RWPE2 (cell line): ENCODE results near the gene LCLAT1.

Source experiments
- ATAC-seq: fragments of 200-7000 bp; cut with Tn5 transposase; 3 replicates; pipeline ENCODE4 v1.9.1; 2021; ENCODE audit warnings: low read depth
- DNase-seq: peaks from one replicate; pipeline ENCODE4 v3.0.0-alpha.2; 2020; ENCODE audit warnings: low spot score
- H3K27ac ChIP-seq: fragments of 450-650 bp; 2 replicates; pipeline ENCODE4 v1.5.1; 2017; ENCODE audit warnings: mild to moderate bottlenecking; ENCODE audit not compliant: poor library complexity, severe bottlenecking
- H3K27me3 ChIP-seq: fragments of 250-450 bp; sonication (Bioruptor Pico); 2 replicates; pipeline ENCODE4 v1.5.1; 2021; ENCODE audit warnings: mild to moderate bottlenecking, moderate library complexity; ENCODE audit not compliant: insufficient read depth, poor library complexity, severe bottlenecking
- H3K36me3 ChIP-seq: fragments of 250-450 bp; sonication (Bioruptor Pico); 2 replicates; pipeline ENCODE4 v1.5.1; 2020; ENCODE audit warnings: low read depth, mild to moderate bottlenecking, moderate library complexity
- H3K4me1 ChIP-seq: fragments of 250-450 bp; sonication (Bioruptor Pico); 2 replicates; pipeline ENCODE4 v1.5.1; 2021; ENCODE audit warnings: mild to moderate bottlenecking, moderate library complexity; ENCODE audit not compliant: insufficient read depth, poor library complexity, severe bottlenecking
- H3K4me3 ChIP-seq: fragments of 250-450 bp; sonication (Bioruptor Pico); 2 replicates; pipeline ENCODE4 v1.5.1; 2021; ENCODE audit warnings: mild to moderate bottlenecking, moderate library complexity; ENCODE audit not compliant: severe bottlenecking
- H3K9me3 ChIP-seq: fragments of 250-450 bp; sonication (Bioruptor Pico); 2 replicates; pipeline ENCODE4 v1.5.1; 2021; ENCODE audit warnings: mild to moderate bottlenecking, moderate library complexity; ENCODE audit not compliant: severe bottlenecking
- TF ChIP-seq, protein P1 (sequence below): fragments of 450-650 bp; IDR thresholded peaks from one replicate; pipeline ENCODE4 v1.5.1; 2017; ENCODE audit warnings: mild to moderate bottlenecking, moderate library complexity; ENCODE audit not compliant: poor library complexity, severe bottlenecking

Gene LCLAT1

DNA sequence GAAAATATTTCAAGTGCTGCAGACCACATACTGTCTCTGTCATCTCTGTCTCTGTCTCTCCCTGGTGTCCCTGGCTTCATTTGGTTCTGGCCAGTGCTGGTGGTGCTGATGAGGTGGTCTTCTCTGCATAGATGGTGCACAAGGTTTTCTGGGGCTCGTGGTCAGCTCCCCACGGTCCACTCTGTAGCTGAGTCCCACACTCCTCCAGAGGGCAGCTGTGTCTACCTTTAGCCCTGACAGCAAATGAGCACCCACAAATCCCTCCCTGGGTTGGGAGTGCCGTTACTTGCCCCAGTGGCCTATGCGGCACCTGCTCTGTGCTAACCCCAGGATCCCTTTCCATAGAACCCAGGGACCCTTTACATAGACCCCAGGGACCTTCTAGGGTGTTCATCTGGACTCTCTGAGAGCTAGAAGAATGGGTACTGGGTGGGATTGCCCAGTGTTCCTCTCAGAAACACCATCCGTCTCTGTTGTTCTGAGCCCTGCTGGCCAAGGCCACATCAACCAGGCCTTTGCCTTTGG is 230.9 kb downstream of the LCLAT1 start:
- TF ChIP-seq, protein P1, sequence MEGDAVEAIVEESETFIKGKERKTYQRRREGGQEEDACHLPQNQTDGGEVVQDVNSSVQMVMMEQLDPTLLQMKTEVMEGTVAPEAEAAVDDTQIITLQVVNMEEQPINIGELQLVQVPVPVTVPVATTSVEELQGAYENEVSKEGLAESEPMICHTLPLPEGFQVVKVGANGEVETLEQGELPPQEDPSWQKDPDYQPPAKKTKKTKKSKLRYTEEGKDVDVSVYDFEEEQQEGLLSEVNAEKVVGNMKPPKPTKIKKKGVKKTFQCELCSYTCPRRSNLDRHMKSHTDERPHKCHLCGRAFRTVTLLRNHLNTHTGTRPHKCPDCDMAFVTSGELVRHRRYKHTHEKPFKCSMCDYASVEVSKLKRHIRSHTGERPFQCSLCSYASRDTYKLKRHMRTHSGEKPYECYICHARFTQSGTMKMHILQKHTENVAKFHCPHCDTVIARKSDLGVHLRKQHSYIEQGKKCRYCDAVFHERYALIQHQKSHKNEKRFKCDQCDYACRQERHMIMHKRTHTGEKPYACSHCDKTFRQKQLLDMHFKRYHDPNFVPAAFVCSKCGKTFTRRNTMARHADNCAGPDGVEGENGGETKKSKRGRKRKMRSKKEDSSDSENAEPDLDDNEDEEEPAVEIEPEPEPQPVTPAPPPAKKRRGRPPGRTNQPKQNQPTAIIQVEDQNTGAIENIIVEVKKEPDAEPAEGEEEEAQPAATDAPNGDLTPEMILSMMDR = no peak
- no peaks in the 10 kb centered on the region for H3K27me3 ChIP-seq
- DNase-seq = no peak
- no peak for ATAC-seq
- H3K4me1 ChIP-seq = no peaks in the 10 kb centered on the region
- no peaks in the 10 kb centered on the region for H3K36me3 ChIP-seq
- H3K27ac ChIP-seq = no peak overlapping the region
- no peak overlapping the region for H3K4me3 ChIP-seq
- no peaks in the 10 kb centered on the region for H3K9me3 ChIP-seq

DNA sequence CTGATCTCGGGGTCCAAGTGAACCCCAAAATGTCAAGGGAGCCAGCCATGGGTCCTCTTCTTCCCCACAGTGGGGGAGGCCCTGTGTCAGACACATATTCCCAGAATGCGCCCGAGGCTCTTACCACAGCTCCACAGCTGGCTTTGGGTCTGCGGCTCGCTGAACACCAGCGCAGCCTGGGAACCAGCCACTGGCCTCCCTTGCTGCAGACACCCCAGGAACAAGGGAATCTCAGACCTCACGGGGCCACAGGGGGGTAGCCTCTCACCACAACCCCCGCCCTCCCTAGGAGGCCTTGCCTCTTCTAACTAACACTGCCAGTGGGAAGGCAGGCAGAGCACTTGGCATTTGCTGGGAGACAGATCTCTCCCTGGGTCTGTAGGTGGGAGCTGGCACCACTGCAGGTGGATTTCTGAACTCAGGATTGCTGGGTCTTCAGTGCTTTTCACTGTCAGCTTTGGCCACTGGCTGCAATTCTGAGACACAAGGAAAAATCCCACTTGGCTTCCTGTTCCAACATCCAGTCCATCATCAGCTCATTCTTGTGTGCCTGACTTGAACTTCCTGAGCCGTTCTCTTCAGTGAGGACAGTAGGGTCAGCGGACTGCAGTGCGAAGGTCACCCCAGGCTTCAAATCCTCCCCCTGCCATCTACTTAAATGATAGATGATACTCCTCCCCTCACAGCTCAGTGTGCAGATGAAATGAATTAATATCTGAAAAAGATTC is 231.5 kb downstream of the LCLAT1 start:
- Histone ChIP-seq H3K36me3 (no peaks in the 10 kb centered on the region), H3K27me3 (no peaks in the 10 kb centered on the region), H3K4me3 (no peak overlapping the region), H3K27ac (no peak overlapping the region), H3K9me3 (no peaks in the 10 kb centered on the region), H3K4me1 (no peaks in the 10 kb centered on the region)
- DNase-seq (no peak), ATAC-seq (no peak)
- TF ChIP-seq, protein P1 = no peak

DNA sequence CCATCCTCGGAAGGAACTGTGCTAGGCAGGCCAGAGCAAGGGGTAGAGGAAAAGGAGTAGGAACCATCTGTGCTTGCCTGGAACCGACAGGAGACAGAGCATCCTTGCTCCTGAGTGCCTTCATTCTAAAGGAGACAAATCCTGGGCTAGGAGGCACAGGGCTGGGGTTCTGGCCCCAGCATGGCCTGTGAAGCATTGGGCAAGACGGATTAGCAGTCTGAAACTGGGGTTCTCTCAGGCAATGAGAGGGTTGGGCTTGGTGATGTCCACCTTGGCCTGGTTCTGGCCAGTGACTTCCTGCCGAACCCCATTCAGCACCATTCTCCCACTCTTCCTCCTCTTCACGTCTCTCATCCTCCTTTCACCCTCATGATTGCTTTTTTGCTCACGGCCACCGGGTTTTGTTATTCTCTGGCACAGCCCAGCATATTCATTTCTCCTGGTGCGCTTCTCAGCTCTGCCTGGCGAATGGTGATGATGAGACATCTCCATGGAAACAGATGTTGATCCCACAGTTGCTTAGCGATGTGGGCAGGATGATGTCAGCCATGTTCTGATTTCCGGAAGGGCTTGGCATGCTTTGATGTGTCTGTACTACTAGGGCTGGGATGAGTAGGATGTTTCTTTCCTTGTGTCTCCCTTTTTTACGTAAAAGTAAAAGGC is 232.5 kb downstream of the LCLAT1 start:
- H3K27ac ChIP-seq = no peak overlapping the region
- DNase-seq (no peak), ATAC-seq (no peak)
- H3K4me3 ChIP-seq = no peak overlapping the region
- no peaks in the 10 kb centered on the region for H3K27me3 ChIP-seq
- H3K36me3 ChIP-seq = no peaks in the 10 kb centered on the region
- no peaks in the 10 kb centered on the region for H3K4me1 ChIP-seq
- no peaks in the 10 kb centered on the region for H3K9me3 ChIP-seq
- TF ChIP-seq, protein P1 = no peak

DNA sequence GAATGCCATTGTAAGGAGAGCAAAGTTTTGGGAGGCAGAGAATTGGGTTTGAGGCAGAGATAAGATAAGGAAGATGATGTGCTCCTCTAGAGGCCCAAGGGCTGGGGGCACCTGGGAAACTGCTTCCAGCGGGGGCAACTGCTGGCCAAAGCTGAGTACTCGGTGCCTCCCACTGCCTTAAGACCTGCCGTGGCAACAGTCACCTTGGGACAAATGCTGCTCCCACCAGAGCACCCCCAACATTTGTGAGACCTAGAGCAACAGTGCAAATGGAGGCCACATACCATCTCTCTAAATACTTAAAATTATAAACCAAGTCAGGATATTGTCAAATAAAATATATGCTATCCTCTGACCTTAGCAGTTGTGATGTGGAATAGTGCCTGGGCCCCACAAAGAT is 233.1 kb downstream of the LCLAT1 start:
- Histone ChIP-seq H3K9me3 (no peaks in the 10 kb centered on the region), H3K27ac (no peak overlapping the region), H3K27me3 (no peaks in the 10 kb centered on the region), H3K4me3 (no peak overlapping the region), H3K4me1 (no peaks in the 10 kb centered on the region), H3K36me3 (no peaks in the 10 kb centered on the region)
- DNase-seq (no peak), ATAC-seq (no peak)
- TF ChIP-seq, protein P1 = no peak

DNA sequence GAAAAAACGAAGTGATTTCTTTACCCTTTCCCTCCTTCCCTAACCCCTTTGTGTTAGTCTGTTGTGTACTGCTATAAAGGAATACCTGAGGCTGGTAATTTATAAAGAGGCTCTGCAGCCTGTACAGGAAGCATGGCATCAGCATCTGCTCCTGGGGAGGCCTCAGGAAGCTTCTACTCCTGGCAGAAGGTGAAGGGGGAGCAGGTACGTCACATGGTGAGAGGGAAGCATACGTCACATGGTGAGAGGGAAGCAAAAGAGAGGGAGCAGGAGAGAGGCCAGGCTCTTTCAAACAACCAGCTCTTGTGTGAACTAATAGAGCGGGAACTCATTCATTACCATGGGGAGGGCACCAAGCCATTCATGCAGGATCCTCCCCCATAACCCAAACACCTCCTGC is 234.0 kb downstream of the LCLAT1 start:
- DNase-seq (no peak), ATAC-seq (no peak)
- no peaks in the 10 kb centered on the region for H3K36me3 ChIP-seq
- TF ChIP-seq, protein P1 = no peak
- H3K27me3 ChIP-seq = no peaks in the 10 kb centered on the region
- H3K4me3 ChIP-seq = no peak overlapping the region
- H3K27ac ChIP-seq = no peak overlapping the region
- H3K9me3 ChIP-seq = no peaks in the 10 kb centered on the region
- no peaks in the 10 kb centered on the region for H3K4me1 ChIP-seq
